ENCODE results near the gene MRPL41. TPM values are rescaled to one million over a fixed set of nuclear protein-coding genes. Genes with fewer than 3 reads are reported as not detected.
"Not testable (repeated sequence)": the region's sequence is repeated elsewhere in the genome, so short reads cannot be mapped to it uniquely, and the experiment has no call there.

Gene MRPL41
- total RNA-seq, 1 donor from 2014 or later: 30.2 TPM

DNA sequence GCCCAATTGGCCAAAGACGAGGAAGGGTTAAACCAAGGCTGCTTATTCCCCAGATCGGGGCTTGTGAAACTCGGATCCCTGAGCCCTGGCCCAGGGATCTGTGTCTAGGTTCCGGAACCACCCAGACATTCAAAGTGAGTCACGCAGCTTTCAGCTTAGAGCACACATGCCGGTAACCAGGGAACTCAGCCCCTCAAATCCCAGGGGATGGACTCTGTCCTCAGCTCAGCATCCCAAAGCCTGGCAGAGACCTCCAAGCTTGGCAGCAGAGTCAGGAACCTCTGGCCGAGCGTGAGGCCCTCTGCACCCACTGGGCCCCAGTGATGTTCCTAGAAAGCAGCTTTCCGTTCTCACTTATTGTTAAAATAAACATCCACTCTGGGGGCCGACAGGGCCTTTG is 6.6 kb upstream of the MRPL41 start:
- Mint-ChIP-seq H3K4me3 (ENCODE audit: low read depth) (no peak overlapping the region), H3K9me3 (ENCODE audit: low read depth) (peaks cover 4% of the 10 kb centered on the region), H3K4me1 (ENCODE audit: low read depth) (peaks cover 3% of the 10 kb centered on the region), H3K36me3 (ENCODE audit: insufficient read depth) (peaks cover 5% of the 10 kb centered on the region), H3K27ac (no peak overlapping the region), H3K27me3 (no peaks in the 10 kb centered on the region)
- TF ChIP-seq, protein P1, sequence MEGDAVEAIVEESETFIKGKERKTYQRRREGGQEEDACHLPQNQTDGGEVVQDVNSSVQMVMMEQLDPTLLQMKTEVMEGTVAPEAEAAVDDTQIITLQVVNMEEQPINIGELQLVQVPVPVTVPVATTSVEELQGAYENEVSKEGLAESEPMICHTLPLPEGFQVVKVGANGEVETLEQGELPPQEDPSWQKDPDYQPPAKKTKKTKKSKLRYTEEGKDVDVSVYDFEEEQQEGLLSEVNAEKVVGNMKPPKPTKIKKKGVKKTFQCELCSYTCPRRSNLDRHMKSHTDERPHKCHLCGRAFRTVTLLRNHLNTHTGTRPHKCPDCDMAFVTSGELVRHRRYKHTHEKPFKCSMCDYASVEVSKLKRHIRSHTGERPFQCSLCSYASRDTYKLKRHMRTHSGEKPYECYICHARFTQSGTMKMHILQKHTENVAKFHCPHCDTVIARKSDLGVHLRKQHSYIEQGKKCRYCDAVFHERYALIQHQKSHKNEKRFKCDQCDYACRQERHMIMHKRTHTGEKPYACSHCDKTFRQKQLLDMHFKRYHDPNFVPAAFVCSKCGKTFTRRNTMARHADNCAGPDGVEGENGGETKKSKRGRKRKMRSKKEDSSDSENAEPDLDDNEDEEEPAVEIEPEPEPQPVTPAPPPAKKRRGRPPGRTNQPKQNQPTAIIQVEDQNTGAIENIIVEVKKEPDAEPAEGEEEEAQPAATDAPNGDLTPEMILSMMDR (IDR thresholded peaks at IDR 0.05; ENCODE audit: unreplicated experiment): no peak
- no peak for DNase-seq (ENCODE audit: low spot score, unreplicated experiment)

DNA sequence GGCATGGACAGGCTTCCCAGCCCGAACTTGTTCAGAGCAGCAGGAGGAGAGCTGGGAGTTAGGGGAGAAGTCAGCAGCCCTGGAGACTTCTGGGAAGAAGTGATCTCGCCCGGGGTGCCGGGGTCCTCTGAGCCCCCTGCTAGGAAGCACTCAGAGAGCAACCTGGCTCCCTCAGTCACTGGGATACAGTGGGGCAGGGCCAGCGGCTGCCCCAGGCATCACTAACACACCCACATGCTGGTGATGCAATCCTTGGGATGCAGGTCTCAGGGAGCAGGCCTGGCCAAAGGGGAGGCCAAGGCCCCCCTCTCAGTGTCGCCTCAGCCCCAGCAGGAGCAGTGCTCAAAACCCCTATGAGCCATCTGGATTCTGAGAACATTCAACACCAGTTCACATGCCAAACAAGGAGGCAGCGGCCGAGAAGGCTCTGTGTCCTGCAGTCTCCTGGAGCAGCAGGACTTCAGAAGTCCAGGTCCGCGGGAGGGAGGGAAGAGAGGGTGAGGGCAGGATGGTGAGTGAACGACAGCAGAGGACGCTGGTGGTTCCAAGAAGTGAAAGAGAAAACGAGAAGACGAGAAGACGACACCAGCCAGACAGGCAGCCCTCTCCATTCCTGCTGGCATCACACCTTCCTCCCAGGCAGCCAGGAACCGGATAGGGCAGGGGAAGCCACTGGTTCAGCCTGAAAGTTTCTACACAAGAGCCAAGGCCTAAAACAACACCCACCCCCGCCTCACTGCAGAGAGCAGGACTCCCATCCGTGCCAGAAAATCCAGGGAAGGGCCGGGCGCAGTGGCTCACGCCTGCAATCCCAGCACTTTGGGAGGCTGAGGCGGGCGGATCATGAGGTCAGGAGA is 3.8 kb upstream of the MRPL41 start:
- TF ChIP-seq, protein P1 (IDR thresholded peaks at IDR 0.05; ENCODE audit: unreplicated experiment): no peak
- Mint-ChIP-seq H3K4me3 (ENCODE audit: low read depth) (no peak overlapping the region), H3K27me3 (no peaks in the 10 kb centered on the region), H3K9me3 (ENCODE audit: low read depth) (peaks cover 4% of the 10 kb centered on the region), H3K36me3 (ENCODE audit: insufficient read depth) (peaks cover 6% of the 10 kb centered on the region), H3K27ac (no peak overlapping the region), H3K4me1 (ENCODE audit: low read depth) (peaks cover 8% of the 10 kb centered on the region)
- no peak for DNase-seq (ENCODE audit: low spot score, unreplicated experiment)

DNA sequence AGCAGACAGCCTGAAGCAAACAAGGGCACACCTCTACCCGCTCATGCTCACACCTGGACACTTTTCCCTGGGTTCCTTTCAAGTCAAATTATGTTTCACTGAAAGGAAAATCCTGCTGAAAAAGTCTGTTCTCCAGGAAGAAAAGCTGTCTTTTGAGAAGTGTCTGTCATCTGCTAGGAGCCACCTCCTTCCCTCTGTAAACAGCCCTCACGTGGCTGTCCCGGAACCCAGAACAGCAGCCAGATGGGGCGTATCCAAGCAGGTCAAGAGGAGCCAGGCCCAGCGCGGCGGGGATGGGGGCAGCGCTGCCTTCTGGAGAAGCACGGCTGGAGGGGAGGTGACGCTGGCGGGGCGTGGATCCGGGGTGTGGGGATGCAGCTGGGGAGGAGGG is 1.5 kb upstream of the MRPL41 start, which contains the start of gene PNPLA7:
Gene PNPLA7, minus strand, starts transcription at position 172 of the 391 bp plus-strand sequence. CDS start 205 bp downstream, outside the sequence.
- Mint-ChIP-seq H3K36me3 (ENCODE audit: insufficient read depth) (peaks cover 10% of the 10 kb centered on the region), H3K4me1 (ENCODE audit: low read depth) (peaks cover 8% of the 10 kb centered on the region), H3K9me3 (ENCODE audit: low read depth) (peaks cover 4% of the 10 kb centered on the region), H3K27me3 (no peaks in the 10 kb centered on the region), H3K4me3 (ENCODE audit: low read depth) (peak within 1 kb of the TSS; percentile 62), H3K27ac (peak within 1 kb of the TSS; percentile 91)
- peak; percentile 45 for DNase-seq (ENCODE audit: low spot score, unreplicated experiment)
- TF ChIP-seq, protein P1 (IDR thresholded peaks at IDR 0.05; ENCODE audit: unreplicated experiment): no peak

DNA sequence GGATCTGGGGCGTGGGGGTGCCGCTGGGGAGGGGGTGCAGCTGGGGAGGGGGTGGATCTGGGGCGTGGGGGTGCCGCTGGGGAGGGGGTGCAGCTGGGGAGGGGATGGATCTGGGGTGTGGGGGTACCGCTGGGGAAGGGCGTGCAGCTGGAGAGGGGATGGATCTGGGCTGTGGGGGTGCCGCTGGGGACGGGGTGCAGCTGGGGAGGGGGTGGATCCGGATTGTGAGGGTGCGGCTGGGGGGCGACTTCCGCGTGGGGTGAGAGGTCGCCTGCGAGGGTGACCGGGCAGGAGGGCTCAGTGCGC is 768 bp upstream of the MRPL41 start:
- H3K4me3 Mint-ChIP-seq (ENCODE audit: low read depth); H3K27ac Mint-ChIP-seq; H3K9me3 Mint-ChIP-seq (ENCODE audit: low read depth); H3K4me1 Mint-ChIP-seq (ENCODE audit: low read depth); DNase-seq (ENCODE audit: low spot score, unreplicated experiment); H3K27me3 Mint-ChIP-seq: not testable (repeated sequence)
- peaks cover 14% of the 10 kb centered on the region for H3K36me3 Mint-ChIP-seq (ENCODE audit: insufficient read depth)

DNA sequence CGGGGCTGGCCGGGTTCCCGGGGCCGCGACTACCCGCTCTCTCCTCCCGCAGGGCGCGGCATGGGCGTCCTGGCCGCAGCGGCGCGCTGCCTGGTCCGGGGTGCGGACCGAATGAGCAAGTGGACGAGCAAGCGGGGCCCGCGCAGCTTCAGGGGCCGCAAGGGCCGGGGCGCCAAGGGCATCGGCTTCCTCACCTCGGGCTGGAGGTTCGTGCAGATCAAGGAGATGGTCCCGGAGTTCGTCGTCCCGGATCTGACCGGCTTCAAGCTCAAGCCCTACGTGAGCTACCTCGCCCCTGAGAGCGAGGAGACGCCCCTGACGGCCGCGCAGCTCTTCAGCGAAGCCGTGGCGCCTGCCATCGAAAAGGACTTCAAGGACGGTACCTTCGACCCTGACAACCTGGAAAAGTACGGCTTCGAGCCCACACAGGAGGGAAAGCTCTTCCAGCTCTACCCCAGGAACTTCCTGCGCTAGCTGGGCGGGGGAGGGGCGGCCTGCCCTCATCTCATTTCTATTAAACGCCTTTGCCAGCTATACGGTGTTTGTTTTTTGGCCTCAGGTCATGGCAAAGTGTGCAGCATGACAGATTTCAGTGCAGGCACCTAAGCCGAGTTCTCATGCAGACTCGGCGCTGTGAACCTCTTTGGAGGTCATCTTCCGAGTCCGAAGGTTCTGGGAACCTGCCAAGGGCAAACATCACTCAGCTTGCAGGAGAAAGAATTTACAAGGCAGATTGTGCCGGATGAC is 516 bp downstream of the MRPL41 start:
- peak overlapping the region; percentile 75 for H3K4me3 Mint-ChIP-seq (ENCODE audit: low read depth)
- H3K9me3 Mint-ChIP-seq (ENCODE audit: low read depth): no peaks in the 10 kb centered on the region
- peaks cover 12% of the 10 kb centered on the region for H3K36me3 Mint-ChIP-seq (ENCODE audit: insufficient read depth)
- peak overlapping the region; percentile 87 for H3K27ac Mint-ChIP-seq
- DNase-seq (ENCODE audit: low spot score, unreplicated experiment): no peak
- H3K27me3 Mint-ChIP-seq: no peaks in the 10 kb centered on the region
- TF ChIP-seq, protein P1 (IDR thresholded peaks at IDR 0.05; ENCODE audit: unreplicated experiment): no peak
- peaks cover 8% of the 10 kb centered on the region for H3K4me1 Mint-ChIP-seq (ENCODE audit: low read depth)

DNA sequence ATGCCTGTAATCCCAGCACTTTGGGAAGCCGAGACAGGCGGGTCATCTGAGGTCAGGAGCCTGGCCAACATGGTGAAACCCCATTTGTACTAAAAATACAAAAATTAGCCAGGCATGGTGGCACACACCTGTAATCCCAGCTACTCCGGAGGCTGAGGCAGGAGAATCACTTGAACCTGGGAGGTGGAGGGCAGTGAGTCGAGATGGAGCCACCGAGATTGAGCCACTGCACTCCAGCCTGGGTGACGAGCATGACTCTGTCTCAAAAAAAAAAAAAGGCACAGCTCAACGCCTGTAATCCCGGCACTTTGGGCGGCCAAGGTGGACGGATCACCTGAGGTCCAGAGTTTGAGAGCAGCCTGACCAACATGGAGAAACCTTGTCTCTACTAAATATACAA is 2.0 kb downstream of the MRPL41 start:
- not testable (repeated sequence) for H3K4me1 Mint-ChIP-seq (ENCODE audit: low read depth); H3K9me3 Mint-ChIP-seq (ENCODE audit: low read depth); DNase-seq (ENCODE audit: low spot score, unreplicated experiment); H3K27ac Mint-ChIP-seq; H3K4me3 Mint-ChIP-seq (ENCODE audit: low read depth); H3K27me3 Mint-ChIP-seq
- H3K36me3 Mint-ChIP-seq (ENCODE audit: insufficient read depth): peaks cover 14% of the 10 kb centered on the region
